ENCODE data around the gene ZNF620.

DNA sequence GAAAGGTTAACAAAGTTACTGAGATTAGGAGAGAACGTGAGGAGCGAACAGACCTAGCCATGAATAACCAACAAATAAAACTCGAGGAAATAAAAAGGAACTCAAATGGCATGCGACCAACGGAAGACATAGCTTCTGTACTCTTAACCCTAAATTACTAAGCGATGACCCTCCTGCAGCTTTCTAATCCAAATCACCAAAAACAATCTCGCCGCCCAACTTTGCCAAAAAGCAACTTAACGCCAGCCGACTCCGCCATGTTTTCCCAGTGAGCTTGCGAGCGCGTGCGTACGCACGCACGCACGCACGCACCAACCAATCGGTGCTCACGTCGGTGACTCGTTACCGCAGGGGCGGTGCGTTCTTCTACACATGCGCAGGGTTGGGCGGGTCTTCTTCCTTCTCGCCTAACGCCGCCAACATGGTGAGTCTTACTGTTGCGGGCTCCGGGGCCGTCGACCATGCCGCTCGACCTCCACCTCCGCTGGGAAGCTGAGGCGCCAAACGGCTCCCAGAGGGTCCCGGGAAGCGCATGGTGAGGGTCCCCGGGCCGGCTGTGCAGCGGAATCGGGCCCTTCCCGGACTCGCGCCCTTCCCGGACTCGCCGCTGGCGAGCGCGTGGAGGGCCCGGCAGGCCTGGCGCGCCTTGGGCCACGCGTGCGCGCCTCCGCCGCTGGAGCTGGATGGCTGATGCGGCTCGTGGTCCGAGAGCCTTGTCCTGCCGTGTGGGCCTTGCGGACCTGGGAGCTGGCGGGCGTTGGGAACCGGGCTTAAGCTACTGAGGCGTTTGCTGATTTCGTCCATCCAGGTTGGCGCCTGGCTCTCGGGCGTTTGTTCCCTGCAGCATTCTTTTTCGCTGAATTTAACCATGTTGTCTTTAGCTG is 48.7 kb upstream of the ZNF620 start, which contains the start of gene RPL14:
- TF ChIP-seq EZH2 (IDR thresholded peaks at IDR 0.05; ENCODE audit: insufficient read depth, poor library complexity, severe bottlenecking) = no peak
- no peak for TF ChIP-seq EZH2phosphoT487 (IDR thresholded peaks at IDR 0.05; ENCODE audit: insufficient read depth, low read depth)

All from GM23248 (cell line).